ENCODE results near the gene TMBIM4.
"Not testable (repeated sequence)": the region's sequence is repeated elsewhere in the genome, so short reads cannot be mapped to it uniquely, and the experiment has no call there.

The TMBIM4 gene

DNA sequence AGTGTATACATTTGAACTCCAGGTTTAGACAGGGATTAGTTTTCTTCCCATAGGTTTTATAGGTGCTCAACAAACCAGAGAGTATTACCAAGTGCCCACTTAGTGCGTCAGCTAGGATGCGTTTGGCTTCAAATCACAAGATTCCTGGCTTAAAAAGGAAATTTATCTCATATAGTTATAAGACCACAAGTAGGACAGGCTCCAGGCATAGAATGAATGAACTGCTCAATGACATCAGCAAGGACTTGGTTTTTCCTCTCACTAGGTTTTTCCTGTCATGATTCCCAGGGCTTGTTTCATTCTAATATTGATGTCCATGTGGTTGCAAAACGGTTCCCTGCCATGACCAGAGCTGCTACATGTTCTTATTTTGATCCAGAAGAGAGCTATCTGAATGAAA, 13.2 kb upstream of the TMBIM4 start:
- no peak for DNase-seq

DNA sequence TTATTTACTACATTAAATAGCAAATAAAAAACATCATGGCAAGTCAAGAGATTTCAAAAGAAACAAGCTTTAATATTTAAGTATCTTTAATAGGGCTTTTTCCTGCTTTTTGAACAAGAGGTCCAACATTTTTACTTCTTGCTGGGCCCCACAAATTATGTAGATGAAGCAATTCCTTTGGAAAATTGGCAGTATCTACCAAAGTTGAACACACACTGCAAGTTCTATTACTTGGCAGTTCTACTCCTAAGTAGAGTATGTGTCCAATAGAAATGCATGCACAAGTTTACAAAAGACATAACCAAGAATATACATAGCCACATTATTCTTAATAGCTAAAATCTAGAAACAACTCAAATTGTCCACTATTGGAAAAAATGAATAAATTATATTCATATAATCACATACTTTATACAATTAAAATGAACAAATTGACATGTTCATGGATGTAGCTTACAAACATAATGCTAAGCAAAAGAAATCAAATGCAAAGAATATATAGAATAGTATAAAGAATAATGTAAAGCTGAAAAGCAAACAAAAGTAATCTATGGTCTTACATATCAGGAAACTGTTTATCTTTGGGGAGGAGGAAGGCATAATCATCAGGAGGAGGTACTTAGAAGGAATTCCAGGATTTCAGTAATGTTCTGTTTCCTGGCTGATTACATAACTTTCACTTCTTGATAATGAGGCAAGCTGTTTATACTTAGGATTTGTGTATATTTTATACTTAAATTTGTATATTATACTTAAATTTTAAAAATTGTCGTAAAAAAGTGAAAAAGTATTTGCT, 6.5 kb upstream of the TMBIM4 start:
- DNase-seq, result no peak

DNA sequence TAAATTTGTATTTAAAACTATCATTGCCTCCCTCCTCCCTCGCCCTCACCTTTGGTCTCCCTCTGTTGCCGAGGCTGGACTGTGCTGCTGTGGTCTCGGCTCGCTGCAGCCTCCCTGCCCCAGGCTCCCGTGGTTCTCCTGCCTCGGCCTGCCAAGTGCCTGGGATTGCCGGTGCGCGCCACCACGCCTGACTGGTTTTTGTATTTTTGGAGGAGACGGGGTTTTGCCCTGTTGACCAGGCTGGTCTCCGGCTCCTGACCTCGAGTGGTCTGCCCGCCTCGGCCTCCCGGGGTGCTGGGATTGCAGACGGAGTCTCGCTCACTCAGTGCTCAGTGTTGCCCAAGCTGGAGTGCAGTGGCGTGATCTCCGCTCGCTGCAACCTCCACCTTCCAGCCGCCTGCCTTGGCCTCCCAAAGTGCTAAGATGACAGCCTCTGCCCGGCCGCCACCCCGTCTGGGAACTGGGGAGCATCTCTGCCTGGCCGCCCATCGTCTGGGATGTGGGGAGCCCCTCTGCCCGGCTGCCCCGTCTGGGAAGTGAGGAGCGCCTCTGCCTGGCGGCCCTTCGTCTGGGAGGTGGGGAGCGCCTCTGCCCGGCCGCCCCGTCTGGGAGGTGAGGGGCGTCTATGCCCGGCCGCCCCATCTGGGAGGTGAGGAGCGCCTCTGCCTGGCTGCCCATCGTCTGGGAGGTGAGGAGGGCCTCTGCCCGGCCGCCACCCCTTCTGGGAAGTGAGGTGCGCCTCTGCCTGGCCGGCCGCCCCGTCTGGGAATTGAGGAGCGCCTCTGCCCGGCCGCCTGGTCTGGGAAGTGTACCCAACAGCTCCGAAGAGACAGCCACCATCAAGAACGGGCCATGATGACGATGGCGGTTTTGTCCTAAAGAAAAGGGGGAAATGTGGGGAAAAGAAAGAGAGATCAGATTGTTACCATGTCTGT, 4.9 kb upstream of the TMBIM4 start:
- not testable (repeated sequence) for DNase-seq

DNA sequence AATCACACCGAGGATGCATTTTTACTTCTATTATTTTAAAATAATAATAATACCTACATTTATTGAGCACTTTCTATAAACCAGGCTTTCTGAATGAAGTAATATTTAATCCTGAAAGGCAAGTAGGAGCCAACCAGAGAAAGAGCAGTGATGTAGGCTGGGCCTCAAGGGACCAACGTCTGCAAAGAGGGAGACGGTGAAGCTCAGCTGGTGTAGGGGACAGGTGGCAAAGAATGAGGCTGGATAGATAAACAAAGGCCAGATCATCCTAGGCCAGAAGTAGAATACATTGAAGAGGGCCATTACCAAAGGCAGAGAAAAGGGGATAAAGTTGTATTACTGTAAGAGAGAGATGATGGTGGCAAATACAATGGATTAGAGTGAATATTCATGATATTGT, 810 bp upstream of the TMBIM4 start:
- DNase-seq, result no peak

DNA sequence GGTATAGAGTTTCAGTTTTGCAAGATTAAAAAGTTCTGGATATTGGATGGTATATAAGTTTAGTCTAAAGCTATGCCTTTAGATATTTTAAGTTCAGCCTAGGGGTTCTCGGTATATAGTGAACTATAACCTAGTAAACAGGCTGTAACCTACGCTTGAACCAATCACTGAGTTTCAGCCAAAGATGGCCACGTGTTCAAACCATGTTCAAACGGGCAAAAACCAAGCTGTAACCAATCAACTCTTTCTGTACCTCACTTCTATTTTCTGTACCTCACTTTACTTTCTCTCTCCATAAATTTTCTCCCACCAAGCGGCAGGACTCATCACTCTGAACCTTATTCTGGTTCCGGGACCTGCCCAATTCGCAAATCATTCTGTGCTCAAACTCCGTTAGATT, 1.4 kb downstream of the TMBIM4 start:
- no peak for DNase-seq

DNA sequence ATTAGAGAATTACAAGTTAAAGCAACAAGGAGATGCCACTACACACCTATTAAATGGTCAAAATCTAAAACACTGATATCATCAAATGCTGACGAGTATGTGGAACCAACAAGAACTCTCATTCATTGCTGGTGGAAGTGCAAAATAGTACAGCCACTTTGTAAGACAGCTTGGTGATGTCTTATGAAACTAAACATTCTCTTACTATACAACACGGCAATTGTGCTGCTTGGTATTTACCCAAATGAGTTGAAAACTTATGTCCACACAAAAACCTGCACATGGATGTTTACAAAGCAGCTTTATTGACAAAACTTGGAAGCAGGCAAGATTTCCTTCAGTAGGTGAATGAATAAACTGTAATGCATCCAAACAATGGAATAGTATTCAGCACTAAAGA, 3.2 kb downstream of the TMBIM4 start:
- no peak for DNase-seq

DNA sequence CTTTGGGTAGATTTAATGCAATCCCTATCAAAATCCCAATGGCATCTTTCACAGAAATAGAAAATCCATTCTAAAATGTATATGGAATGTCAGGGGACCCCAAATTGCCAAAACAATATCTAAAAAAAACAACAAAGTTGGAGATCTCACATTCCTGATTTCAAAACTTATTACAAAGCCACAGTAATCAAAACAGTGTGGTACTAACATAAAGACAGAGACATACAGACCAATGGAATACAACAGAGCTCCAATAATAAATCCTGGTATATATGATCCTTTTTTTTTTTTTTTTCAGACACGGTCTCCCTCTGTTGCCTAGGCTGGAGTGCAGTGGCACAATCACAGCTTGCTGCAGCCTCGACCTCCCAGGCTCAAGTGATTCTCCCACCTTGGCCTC, 4.7 kb downstream of the TMBIM4 start:
- no peak for DNase-seq

DNA sequence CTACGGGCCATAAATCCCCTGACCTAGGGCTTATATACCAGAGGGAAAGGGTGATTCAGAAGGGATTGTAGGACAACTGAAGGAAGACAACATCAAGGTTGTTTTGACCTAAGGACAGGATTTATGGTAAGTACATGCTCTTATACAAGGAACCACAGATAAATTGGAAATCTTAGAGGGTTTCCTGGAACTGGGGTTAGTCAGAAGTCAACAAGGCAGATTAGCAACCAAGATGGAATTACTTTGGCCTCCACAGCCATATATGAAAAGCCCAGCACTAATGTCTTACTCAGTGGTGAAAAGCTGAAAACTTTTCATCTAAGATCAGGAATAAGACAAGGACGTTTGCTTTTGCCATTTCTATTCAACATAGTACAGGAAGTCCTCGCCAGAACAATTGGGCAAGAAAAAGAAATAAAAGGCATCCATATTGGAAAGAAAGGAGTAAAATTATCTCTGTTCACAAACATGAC, 5.4 kb downstream of the TMBIM4 start:
- no peak for DNase-seq

DNA sequence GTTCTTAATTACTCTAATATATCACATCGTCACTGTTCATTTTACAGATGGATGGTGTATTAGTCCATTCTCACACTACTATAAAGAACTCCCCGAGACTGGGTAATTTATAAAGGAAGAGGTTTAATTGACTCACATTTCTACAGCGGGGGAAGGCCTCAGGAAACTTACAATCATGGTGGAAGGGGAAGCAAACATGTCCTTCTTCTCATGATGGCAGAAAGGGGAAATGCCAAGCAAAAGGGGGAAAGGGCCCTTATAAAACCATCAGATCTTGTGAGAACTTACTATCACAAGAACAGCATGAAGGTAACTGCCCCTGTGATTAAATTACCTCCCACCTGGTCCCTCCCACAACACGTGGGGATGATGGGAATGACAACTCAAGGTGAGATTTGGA, 6.5 kb downstream of the TMBIM4 start:
- no peak for DNase-seq

DNA sequence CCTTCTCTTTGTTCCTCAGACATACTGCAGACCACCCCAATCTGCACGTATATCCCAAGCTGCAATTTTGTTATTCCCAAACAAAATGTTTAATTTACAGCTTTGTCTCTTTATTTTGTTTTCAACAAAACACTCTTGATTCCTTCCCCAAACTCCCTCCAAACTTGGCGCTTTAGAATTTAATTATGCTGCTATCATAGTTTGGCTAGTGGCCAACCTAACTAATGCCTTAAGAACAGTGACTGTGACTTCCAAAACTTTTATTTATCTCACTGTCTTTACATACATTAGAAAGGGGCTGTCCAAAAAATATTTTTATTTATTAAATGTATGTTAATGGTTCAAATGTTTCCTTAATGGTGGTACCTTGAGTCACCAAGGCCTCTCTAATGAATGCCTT, 7.1 kb downstream of the TMBIM4 start:
- no peak for DNase-seq

DNA sequence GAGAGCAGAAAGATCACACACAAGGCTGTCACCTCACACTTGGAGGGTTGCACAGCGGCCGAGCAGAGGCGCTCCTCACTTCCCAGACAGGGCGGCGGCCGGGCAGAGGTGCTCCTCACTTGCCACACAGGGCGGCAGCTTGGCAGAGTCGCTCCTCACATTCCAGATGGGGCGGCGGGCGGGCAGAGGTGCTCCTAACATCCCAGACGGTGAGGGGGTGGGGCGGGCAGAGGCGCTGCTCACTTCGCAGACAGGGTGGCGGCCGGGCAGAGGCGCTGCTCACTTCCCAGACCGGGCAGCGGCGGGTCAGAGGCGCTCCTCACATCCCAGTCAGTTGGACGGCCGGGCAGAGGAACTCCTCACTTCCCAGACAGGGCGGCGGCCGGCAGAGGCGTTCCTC, 9.1 kb downstream of the TMBIM4 start:
- no peak for DNase-seq

DNA sequence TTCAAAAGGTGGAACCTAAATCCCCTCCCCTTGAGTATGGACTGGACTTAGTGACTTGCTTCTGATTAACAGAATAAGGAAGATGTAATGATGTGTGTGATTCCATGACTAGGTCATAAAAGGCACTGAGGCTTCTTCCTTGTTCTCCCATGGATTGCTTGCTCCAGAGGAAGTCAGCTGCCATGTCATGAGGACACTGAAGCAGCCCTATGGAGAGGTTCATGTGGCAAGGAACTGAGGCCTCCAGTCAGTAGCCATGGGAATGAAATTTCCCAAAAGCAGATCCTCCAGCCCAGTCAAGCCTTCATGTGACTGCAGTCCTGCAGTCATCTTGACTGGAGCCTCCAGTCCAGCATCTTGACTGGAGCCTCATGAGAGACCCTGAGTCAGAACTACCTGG, 10.7 kb downstream of the TMBIM4 start:
- DNase-seq, result no peak

DNA sequence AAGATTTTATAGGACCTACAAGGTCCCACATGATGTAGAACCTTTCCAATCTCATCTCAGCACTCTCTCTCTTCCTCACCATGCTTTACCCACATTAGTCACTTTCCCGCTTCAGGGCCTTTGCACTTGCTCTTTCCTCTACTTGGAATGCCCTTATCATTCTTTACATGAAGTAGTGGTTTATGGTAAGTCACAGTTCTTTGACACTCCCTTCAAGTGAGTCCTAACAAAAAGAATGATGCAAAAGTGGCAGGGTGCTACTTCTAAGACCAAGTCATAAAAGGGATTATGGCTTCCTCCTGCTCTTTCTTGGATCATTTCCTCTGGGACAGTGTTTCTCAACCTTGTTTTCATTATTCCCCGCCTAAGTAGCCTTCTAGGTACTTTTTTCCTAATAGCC, 13.1 kb downstream of the TMBIM4 start:
- DNase-seq, result no peak

DNA sequence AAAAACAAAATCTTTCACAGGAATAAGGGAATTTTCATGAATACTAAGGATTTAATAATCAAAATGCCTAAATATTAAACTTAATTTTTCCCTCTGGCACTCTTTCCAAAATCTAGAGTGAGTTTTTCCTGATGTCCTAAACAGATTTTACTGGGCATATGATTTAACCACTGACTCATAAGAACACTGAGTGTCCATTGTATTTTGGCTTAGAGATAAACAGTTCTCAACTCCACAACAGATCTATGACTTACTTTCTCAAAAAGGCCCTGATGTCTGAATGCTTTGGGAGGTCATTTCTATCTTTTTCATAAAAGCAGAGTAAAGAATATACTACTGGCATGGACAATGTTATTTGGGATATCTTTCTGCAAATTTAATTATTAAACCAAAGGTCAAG, 15.0 kb downstream of the TMBIM4 start:
- no peak for DNase-seq

DNA sequence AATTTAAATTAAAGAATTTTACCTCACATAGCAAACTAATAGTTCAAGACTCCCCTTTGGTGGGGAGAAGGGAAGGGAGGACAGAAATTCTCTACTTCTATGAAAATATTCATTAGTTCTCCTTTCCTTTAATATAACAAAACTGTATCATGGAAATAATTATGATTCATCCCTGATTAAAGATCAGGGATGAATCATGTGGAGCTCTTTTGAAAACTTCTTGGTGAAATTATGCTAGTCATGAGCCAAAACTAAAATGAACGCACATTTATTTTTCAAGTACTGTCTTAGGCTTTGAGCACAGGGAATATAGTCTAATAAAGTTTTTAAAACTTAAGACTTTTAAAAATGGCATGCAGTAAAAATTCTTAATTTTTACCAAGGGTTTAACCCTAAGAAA, 17.1 kb downstream of the TMBIM4 start:
- no peak for DNase-seq

DNA sequence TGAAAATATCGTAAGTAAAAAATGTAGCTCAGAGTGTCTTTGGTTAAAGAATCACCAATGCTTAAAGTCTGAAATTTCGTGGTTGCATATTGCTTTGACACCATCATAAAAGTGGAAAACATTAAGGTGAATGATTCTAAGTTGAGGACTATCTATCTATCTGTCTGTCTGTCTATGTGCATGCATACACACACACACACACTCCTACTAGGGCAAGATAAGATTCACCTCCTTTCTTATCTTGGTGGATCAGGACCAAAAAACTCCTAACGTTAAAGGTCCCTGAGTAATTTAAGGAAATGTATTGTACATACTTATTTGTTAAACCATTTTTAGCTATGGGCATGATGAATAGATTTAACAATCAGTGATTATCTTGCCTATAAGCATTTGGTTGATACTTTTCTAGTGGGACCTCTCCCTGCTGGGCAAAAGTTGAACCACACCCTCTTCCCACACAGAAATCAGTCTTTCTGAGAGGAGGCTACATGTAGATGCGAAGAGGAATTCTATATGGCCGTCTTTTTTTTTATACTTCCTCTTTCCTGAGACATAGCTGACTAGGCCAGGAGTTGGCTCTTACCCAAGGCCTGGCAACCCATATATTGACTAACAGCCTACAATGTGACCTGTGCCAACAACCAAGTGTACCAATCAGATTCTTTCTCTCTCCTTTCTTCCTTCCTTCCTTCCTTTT, 19.9 kb downstream of the TMBIM4 start:
- no peak for DNase-seq

DNA sequence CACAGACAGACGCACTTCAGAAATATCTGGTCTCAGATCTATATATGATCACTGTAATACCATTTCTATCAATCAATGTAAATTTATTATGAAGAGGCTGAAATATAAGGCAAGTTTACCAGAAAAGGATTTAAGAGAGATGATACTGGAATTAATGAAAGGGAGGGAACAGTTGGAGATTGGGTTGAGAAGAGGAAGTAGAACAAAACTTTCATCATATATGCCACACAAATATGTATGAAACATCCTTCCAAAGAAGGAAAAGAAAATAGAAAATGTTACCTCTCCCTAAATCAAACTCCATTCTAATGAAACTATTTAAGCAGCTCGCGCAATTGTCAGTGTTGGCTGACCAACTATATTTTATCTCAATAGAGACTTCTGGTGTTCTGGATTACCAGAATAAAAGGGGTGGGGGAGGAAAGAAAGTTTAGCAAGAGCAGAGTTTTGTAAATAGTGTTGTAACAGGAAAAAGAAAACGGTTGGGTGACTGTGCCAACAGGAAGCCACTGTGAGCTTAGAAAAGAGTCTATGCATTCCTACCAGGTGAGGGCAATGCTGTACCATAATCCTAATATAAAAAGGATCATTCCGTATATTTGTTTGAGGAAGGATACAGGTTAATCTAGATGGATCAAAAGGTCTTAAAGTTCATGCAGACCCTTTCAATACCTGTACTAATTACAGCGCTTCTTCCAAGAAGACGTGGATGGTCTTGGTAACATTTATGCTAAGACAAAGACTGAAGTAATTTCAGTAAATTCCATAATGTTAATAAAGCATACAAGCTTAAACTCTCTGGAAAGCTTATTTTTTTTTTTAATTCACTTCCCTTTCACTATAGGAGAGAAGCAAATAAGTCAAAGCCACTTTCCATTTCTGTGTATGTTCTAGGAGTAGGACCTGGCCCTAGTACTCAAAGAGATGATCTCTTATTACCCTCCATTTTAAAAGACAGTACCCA, 24.7 kb downstream of the TMBIM4 start:
- peak; percentile 58 for DNase-seq

DNA sequence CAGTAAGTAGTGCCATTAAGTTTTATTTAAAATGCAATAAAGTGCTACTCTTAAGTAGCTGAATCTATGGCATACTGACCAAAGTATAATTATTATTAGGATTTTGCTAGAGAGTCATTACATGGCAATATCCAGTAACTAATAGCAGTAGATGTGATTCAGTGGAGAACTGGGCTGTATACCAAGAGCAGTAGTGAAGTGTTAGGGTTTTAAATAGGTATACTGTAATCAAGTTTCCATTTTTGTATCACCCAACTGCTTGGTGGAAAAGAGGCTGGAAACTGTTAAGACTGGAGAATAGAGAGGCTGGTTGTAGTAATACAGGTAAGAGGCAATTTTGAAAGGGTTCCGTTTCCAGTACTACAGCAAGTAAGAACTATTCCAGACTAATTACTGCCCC, 25.9 kb downstream of the TMBIM4 start:
- DNase-seq, result no peak

DNA sequence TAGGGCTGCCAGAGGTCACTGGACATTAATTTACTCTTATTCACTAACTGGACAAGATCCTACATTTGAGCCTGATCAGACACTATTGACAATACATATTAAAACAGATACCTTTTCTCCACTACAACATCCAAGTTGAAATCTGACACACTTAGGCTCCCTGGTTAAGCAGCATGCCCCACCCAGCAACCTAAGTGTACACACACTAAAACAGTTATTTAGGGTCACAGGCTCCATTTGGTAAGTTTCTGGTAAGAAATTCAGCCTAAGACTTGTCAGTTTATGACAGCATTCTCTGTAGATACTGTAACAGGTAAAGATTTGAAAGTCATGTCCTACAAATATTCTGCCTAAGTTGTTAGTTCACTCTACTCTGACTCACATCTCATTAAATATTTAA, 27.0 kb downstream of the TMBIM4 start:
- DNase-seq, result no peak

DNA sequence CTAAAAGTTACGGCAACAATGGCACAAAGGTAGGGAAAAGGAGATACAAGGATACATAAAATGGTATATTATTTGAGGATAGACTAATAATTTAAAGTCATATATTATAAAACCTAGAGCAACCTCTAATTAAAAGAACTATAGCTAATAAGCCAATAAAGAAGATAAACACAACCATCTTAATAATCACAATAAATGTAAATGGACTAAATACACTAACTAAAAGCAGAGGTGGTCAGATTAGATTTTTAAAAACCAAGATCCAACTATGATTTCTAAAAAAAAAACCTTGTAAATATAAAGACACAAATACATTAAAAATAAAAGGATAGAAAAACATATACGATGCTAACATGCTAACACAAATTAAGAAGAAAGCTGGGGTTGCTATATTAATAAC, 28.5 kb downstream of the TMBIM4 start:
- no peak for DNase-seq

DNA sequence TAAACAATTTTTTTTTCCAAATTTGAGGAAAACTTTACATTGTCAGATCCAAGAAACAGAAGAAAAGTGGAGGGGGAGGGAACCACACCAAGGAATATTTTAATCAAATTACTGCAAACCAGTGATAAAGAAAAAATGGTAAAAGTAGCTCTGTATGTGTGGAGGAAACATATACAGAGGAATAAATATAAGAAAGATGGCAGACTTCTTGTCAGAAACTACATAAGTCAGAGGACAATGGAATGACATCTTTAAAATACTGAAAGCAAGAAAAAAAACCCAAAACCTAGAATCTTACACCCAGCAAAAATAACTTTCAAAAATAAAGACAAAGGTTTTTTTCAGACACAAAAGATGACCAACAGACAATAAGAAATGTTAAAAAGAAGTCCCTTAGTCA, 29.1 kb downstream of the TMBIM4 start:
- no peak for DNase-seq

DNA sequence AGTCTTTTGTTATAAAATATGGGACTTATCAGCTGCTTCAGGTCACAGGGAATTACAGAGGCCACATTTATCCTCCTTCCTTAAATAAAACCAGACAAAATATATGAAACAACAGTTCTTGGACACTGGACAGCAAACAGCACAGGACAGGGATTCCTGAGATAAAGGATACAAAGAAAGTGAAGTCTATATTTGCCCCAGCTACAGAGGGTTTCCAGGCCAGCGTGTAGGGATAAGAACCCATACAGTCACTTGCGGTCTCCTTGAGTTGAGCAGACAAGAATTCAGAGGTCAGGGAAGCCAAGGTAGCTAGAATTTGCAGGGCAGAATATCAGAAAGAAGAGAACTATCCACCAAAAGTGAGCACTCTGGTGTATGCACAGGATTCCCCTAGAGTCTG, 30.5 kb downstream of the TMBIM4 start:
- no peak for DNase-seq
